SU-DHL-6 (cell line): ENCODE measurements around the gene MTRR.

ENCODE experiments used
- H2AFZ ChIP-seq: fragments of 200-600 bp; sonication (generic); 2 replicates; pipeline ENCODE4 v1.6.1; 2014; ENCODE audit warnings: low read depth, mild to moderate bottlenecking, moderate library complexity, mixed read lengths, antibody characterized with exemption, low read length; ENCODE audit not compliant: severe bottlenecking
- H3F3A ChIP-seq: fragments of 200-600 bp; shearing (Covaris generic); 2 replicates; pipeline ENCODE4 v1.6.0; 2016; ENCODE audit warnings: antibody characterized with exemption, mild to moderate bottlenecking; ENCODE audit not compliant: insufficient read depth
- H3K27ac ChIP-seq: fragments of 200-600 bp; sonication (generic); 2 replicates; pipeline ENCODE4 v1.5.1; 2016; ENCODE audit warnings: low read depth, mild to moderate bottlenecking, low read length, moderate library complexity, mixed read lengths
- H3K27me3 ChIP-seq: fragments of 200-600 bp; sonication (generic), shearing (Covaris generic); 2 replicates; pipeline ENCODE4 v1.6.0; 2014; ENCODE audit warnings: mild to moderate bottlenecking, low read length
- H3K36me3 ChIP-seq: fragments of 200-600 bp; sonication (generic); 2 replicates; pipeline ENCODE4 v1.6.1; 2014; ENCODE audit warnings: mild to moderate bottlenecking, low read length, mixed read lengths
- H3K4me2 ChIP-seq: fragments of 300-600, 200-600 bp; shearing (Covaris generic), sonication (generic); 2 replicates; pipeline ENCODE4 v1.6.0; 2014; ENCODE audit warnings: low read length, low read depth, mild to moderate bottlenecking; ENCODE audit not compliant: poor library complexity, severe bottlenecking
- H3K4me3 ChIP-seq: fragments of 200-600 bp; sonication (generic); 2 replicates; pipeline ENCODE4 v1.5.1; 2014; ENCODE audit warnings: antibody characterized with exemption, low read length, mild to moderate bottlenecking, mixed read lengths; ENCODE audit not compliant: insufficient read depth, poor library complexity, severe bottlenecking
- H3K79me2 ChIP-seq: fragments of 200-600 bp; sonication (generic); 2 replicates; pipeline ENCODE4 v1.6.1; 2014; ENCODE audit warnings: mild to moderate bottlenecking, low read length, moderate library complexity; ENCODE audit not compliant: insufficient read depth
- H3K9ac ChIP-seq: fragments of 200-600 bp; sonication (generic); 2 replicates; pipeline ENCODE4 v1.7.0; 2014; ENCODE audit warnings: mild to moderate bottlenecking, low read length
- H3K9me2 ChIP-seq: fragments of 200-600 bp; sonication (generic); replicated peaks from 2 replicates; pipeline ENCODE4 v1.6.1; 2014; ENCODE audit warnings: low read length; ENCODE audit not compliant: insufficient read depth
- H3K9me3 ChIP-seq: fragments of 200-600 bp; sonication (generic); 2 replicates; pipeline ENCODE4 v1.6.1; 2014; ENCODE audit warnings: low read length, mixed read lengths; ENCODE audit not compliant: insufficient read depth
- H4K20me1 ChIP-seq: fragments of 200-600 bp; sonication (generic); 2 replicates; pipeline ENCODE4 v1.6.1; 2014; ENCODE audit warnings: low read depth, mild to moderate bottlenecking, antibody characterized with exemption, low read length, moderate library complexity, mixed read lengths
- CTCF ChIP-seq: fragments of 200-600 bp; sonication (generic); IDR thresholded peaks from one replicate; pipeline ENCODE4 v1.5.1; 2017; ENCODE audit warnings: antibody characterized with exemption, mild to moderate bottlenecking, low read length, moderate library complexity; ENCODE audit not compliant: insufficient read depth, poor library complexity, severe bottlenecking
- EZH2phosphoT487 ChIP-seq: fragments of 200-600 bp; sonication (generic), shearing (Covaris generic); conservative IDR thresholded peaks from 2 replicates; pipeline ENCODE4 v1.6.1; 2018; ENCODE audit warnings: mild to moderate bottlenecking, antibody characterized with exemption, low read length, moderate library complexity, mixed read lengths

The MTRR gene

DNA sequence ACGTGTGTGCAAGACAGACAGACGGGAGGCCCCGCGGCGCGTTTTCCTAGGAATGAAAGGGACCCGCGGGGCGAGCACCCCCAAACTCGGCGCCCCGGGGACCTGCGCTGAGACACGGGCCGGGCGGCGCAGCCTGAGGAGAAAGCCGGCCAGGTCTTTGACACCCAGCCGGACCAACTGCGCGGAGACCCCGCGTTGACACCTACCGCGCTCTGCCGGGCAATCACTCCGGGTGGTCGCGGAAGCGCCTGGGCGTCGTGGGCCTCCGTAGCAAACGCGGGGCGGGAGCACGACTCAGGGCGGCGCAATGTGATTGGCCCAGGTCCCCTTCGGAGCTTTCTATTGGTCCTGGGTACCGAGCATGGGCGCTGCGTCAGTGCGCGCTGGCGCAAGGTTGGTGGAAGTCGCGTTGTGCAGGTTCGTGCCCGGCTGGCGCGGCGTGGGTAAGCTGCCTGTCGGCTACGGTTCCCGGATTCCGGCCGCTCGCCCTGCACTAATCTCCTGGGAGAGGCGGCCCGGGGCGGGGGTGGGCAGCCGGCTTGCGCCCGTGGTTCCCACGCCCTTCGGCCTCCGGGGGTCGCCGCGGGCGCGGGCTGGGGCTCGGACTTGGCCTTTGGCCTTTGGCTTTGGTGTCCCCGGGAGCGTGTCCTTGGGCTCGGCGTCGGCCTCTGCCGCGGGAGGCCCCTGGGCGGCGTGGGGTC is at the start of gene MTRR, which contains the start of gene FASTKD3:
MTRR (plus strand) TSS at position 376 of the 701 bp plus-strand sequence. CDS start 1,647 bp downstream, outside the sequence.
FASTKD3 (minus strand) TSS at position 259 of the 701 bp plus-strand sequence. CDS start 948 bp downstream, outside the sequence.
- Histone ChIP-seq H3K9me3 (no peaks in the 10 kb centered on the region), H3K9me2 (no peaks in the 10 kb centered on the region), H2AFZ (peak within 1 kb of the TSS; percentile 95), H3K4me2 (peak within 1 kb of the TSS; percentile 87), H3K79me2 (peaks cover 82% of the 10 kb centered on the region), H4K20me1 (peaks cover 14% of the 10 kb centered on the region; the same call in 1 of the 2 replicates), H3K27ac (peak within 1 kb of the TSS; percentile 33; the same call in 1 of the 2 replicates), H3K9ac (peak within 1 kb of the TSS; percentile 80), H3F3A (no peaks in the 10 kb centered on the region), H3K4me3 (peak within 1 kb of the TSS; percentile 89), H3K27me3 (no peaks in the 10 kb centered on the region), H3K36me3 (peaks cover 10% of the 10 kb centered on the region; the same call in 1 of the 2 replicates)
- no peak for TF ChIP-seq EZH2phosphoT487
- no peak for TF ChIP-seq CTCF

DNA sequence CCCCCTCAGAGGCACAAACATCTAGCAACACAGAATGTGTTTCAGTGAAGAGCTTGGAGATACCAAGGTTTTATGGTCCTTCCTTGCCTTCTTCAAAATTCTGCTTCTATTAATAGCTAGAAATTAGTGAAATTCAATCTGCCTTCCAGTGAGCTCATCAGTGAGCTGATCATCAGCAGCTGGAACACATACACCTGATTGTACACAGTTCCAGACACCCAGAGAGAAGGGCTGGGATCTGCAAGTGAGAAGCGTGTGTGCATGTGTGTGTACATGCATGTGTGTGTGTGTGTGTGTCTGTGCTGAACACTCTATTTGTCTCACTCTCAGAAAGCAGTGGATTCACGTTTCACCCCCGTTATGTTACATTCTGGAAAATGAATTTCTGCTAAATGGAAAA is 46.5 kb upstream of the MTRR start:
- TF ChIP-seq CTCF = no peak
- TF ChIP-seq EZH2phosphoT487 = no peak
- no peaks in the 10 kb centered on the region for H4K20me1 ChIP-seq
- H3K9me2 ChIP-seq = no peaks in the 10 kb centered on the region
- H3K4me3 ChIP-seq = no peak overlapping the region
- H2AFZ ChIP-seq = no peak overlapping the region
- H3K79me2 ChIP-seq = no peaks in the 10 kb centered on the region
- H3K4me2 ChIP-seq = no peak overlapping the region
- no peaks in the 10 kb centered on the region for H3F3A ChIP-seq
- H3K27ac ChIP-seq = no peak overlapping the region
- H3K36me3 ChIP-seq = no peaks in the 10 kb centered on the region
- H3K9ac ChIP-seq = no peak overlapping the region
- H3K9me3 ChIP-seq = no peaks in the 10 kb centered on the region
- no peaks in the 10 kb centered on the region for H3K27me3 ChIP-seq

- Histone ChIP-seq H3K79me2 (no peaks in the 10 kb centered on the region), H3K9me2 (no peaks in the 10 kb centered on the region), H4K20me1 (no peaks in the 10 kb centered on the region), H3K9me3 (no peaks in the 10 kb centered on the region), H3K4me2 (no peak overlapping the region), H3K9ac (no peak overlapping the region), H3K27ac (no peak overlapping the region), H3K27me3 (no peaks in the 10 kb centered on the region), H3F3A (no peaks in the 10 kb centered on the region), H3K36me3 (no peaks in the 10 kb centered on the region), H3K4me3 (no peak overlapping the region), H2AFZ (no peak overlapping the region)
- TF ChIP-seq EZH2phosphoT487 (no peak), CTCF (no peak)
These were observed 45.4 kb upstream of the MTRR start for GRCh38 chr5:7823594-7823993.
